Activated CD4-positive, CD25-positive, alpha-beta regulatory T cell treated with anti-CD3 and anti-CD28 coated beads, Interleukin-2, amount 50 U/mL, for 72 hours (primary cell): ENCODE results near the gene THEM4.
A peak's percentile ranks its signal among the peaks of the same experiment; 100 is the strongest.
"Not testable (repeated sequence)": the region's sequence is repeated elsewhere in the genome, so short reads cannot be mapped to it uniquely, and the experiment has no call there.

Experiments used
- DNase-seq: peaks from one replicate; pipeline ENCODE4 v3.0.0; 2021

THEM4 gene

DNA sequence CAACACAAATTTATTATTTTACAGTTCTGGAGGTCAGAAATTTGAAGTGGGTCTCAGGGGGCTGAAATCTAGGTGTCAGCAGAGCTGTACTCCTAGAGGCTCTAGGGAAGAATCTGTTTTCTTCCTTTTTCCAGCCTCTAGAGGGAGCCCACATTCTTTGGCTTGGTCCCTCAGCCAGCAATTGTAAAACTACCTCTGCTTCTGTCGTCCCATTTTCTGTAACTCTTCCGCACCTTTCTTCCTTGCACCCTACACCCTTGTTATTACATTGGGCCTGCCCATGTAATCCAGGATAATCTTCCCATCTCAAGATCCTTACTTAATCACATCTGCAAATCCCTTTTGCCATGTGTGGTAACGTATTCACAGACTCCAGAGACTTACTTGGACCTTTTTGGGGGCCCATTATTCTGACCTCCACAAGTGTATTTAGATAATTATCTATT lies 24.8 kb upstream of the THEM4 start:
- DNase-seq, result no peak

DNA sequence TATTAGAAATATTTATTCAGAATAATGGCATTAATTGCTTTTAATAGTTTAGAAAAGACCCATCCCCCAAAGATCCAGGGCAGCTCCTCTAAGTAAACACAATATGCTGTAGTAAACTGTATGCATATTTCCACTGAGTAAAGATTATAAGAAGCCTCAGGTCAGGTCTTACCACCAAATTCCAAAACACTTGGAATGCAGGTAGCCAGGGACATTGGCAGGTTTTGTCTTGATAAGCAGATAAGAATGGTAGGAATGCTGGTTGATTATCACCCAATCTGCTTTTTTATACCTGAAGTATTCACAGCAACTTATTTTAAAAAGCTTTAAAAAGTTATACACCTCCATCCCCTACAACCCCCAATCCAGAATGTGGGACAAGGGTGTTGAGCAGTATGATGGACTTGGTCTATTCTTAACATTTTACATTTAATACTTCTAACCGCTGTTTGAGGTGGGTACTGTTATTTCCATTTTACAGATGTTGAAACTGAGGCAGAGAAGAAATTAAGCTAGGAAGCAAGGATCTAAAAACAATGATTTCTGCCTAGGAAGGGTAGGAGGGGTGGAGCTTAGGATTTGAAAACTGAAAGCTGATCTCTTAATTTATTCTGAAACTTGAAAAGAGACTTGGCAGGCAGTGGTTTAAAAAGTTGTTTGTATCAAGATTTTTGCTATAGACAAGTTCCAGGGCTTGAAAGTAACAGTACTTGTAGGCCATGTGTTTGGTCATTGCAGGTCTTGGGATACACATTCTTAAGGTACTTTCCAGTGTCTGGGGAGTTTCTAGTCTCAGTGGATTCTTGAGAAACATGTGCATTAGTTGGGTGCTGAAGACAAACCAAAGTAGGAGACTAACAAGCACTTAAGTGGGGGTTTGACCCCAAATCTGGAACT lies 15.6 kb upstream of the THEM4 start:
- DNase-seq, result no peak

DNA sequence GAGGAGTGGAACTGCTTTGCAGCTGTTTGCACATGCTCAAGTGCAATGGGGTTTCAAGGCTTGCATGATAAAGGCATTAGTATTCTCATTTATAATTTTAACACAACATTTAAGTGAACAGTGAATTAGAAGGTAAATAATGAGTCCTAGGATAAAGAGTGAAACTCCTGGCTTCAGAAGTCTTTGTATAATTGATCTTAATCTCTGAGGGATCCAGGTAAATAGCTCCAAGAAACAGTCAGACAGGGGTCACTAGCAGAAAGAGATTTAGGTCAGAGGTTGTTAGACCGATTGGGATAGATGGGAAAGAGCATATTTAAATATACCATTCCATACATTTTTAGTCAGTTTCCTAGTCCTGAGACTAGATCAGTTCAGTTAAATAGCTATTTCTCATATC lies 14.1 kb upstream of the THEM4 start:
- DNase-seq, result no peak

DNA sequence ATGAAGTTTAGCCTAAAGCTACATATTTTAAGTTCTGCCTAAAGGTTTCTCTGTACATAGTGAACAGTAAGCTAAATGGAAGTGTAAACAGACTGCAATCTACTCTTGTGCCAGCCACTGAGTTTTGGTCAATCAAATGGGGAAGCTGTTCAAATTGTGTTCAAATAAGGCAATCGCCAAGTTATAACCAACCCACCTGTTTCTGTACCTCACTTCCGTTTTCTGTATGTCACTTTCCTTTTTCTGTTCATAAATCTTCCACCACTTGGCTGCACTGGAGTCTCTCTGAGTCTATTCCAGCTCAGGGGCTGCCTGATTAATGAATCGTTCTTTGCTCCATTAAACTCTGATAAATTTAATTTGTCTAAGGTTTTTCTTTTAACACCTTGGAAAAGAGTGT lies 10.8 kb upstream of the THEM4 start:
- no peak for DNase-seq

DNA sequence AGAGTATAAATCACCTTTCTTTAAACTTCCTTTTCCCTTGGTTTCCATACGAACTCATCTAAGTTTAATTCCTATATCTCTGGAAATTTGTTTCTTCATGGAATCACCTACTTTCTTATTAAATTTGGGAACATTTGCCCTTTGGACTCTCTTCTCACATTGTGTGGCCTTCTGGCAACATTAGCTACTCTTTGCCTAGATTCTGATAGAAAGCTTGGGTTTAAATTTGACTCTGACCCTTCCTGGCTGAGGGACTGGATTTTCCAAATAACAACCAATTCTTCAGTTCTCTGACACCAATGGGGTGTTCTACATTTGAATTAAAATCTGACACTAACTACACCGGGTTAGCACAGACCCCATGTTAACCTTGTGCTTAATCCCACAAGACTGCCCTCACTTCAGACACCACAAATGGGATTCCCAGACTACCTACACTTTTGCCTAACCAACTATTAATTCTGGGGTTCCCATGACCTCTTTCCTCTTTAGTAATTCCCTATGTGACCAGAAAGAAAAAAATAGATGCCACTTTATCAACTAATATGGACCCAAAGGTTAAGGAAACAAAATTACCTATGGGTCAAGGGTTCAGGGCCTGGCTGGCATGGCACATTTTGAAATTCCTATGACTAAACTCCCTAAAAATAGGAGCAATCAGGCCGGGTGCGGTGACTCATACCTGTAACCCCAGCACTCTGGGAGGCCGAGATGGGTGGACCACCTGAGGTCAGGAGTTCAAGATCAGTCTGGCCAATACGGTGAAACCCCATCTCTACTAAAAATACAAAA lies 9.7 kb upstream of the THEM4 start:
- DNase-seq, result no peak

DNA sequence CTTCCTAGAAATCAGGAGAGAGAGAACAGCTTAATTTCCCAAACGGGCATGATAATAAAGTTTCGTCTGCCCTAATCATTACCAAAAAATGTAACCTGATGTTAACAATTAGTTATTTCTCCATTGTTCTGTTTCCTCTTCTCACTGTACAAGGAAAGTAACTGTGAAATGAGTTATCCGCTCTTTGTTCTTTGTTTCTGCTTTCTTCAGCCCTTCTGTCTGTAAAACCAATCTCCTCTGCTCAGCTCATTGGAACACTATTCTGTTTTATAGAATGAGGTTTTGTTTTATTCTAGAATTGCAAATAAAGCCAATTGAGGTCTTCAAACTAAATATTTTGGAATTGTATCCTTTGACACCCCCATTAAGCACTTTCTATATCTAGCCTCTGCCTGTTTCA lies 8.8 kb upstream of the THEM4 start:
- no peak for DNase-seq

DNA sequence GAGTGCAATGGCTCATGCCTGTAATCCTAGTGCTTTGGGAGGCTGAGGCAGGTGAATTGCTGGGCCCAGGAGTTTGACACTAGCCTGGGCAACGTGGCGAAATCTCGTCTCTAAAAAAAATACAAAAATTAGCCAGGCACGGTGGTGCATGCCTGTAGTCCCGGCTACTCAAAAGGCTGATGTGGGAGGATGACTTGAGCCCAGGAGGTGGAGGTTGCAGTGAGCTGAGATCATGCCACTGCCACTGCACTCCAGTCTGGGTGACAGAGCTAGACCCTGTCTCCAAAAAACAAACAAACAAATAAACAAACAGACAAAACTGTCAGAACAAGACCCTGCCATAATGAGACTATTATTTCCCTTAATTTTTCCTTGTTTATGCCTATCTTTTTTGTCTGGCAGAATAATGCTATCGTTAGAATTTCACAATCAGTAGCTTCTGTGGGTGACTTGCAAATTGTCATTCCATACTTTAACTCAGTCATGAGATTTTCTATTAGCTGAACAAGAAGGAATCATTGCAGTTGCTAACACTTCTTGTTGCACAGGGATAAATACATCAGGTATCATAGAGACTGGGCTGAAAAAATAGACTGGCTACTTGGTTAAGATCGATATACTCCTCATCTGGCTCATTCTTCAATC lies 7.5 kb upstream of the THEM4 start:
- DNase-seq, result no peak

DNA sequence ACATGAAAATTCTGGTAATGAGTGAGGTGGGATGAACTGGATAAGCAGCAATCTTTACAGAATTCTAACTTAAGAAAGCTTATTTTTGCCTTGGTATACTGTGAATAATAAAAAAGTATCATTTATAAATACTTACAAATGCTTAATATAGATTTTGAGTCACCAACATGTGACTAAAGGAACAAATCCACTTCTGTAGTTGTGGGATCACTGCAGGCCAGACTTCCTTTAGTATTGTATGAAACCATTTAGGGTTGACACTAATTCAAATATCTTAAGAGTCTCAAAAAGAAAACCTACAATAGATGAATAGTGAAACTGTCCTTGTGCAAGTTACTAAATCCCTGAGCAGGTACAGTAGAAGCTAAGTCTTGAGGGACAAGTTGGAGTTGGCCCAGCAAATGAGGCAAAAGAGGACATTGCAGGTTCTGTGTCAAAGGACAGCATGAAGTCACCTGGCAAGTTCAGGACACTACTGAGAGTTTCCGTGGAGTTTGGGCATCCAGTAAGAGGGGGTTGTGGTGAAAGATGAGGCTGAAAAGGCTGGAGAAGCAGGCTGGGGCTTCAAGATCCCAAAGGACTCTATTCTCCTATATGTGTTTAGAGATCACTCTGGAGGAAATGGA lies 5.9 kb upstream of the THEM4 start:
- DNase-seq, result no peak

DNA sequence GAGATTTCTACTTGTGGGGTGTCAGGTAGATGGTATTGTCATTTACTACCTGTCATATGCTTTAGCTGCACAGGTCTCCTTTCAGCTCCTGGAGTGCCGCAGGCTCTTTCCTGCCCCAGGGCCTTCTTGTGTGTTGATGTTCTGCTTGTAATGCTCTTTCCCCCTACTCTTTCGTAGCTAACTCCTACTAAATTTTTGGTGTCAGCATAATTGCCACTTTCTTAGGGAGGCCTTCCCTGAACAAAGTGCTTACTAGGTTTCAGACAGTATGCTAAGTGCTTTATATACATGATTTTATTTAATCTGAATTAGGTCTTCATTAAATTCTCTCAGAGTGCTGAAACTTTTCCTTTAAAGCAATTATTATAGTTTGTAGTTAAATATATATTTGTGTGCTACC lies 4.8 kb upstream of the THEM4 start:
- DNase-seq, result no peak

DNA sequence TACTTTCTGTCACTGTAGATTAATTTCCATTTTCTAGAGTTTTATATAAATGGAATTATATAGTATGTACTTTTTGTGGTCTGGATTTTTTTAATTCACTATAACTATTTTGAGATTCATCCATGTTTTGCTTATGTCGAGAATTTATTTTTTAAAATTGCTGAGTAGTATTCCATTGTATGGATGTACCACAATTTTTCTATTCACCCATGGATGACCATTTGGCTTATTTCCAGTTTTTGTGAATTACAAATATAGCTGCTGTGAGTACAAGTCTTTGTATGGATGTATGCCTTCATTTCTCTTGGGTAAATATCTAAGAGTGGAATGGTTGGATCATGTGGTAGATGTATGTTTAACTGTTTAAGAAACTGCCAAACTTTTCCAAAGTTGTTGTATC lies 3.7 kb upstream of the THEM4 start:
- no peak for DNase-seq

DNA sequence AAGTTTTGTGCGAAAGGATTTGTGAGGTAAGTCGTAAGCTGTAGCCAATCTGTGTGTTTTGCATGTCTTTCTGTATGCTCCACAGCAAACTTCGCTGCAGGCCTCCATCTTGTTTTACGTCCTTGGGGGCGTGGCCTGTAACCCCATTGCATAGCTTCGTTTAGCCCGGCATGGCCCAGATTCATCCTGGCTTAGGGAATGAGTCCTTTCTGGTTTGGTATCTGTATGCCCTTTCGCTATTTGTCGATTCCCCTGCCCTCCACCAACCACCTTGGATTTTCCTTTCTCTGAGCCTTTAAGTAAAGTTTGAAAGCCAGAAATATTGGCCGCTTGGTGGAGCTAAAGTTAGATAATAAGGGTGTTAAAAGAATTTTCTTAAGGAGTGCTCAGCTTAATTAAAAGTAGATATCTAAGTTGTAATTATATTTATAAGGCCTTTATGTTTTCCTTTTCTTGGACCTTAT lies 1.1 kb downstream of the THEM4 start:
- DNase-seq, result no peak

DNA sequence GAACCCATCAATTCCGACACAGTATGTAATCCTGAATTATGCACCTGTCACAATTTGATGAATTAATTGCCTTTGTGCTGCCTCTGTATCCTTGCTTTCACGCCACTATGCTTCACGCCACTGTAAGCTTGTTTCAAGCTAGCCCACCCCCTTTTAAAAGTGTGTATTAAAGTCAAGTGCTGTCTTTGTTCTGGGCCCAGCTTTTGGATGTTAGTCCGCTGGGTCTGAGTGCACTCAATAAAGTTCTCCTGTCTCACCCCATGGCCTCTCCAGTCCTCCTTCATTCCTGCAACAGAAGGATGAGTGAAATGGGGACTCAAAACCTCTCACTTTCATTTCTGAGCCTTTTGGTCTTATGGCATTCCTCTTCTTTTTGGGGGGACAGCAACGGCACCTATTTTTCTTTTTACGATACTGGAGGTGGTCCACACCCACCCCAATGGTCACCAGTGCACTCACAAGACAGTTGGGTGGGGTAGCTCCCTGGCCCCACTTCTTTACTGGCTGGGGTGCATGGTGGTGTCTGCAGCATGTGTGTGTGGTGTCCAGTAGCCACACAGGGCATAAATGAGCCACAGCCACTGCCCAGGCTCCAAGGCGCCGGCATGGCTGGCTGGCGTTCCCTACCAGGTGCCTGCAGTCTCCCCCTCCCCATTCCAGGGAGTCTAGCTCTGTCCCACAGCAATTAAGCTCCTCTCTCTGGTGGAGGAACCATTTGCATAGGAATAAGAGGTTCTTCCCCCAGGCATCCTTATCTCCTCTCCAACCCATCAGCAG lies 1.8 kb downstream of the THEM4 start:
- DNase-seq, result no peak

DNA sequence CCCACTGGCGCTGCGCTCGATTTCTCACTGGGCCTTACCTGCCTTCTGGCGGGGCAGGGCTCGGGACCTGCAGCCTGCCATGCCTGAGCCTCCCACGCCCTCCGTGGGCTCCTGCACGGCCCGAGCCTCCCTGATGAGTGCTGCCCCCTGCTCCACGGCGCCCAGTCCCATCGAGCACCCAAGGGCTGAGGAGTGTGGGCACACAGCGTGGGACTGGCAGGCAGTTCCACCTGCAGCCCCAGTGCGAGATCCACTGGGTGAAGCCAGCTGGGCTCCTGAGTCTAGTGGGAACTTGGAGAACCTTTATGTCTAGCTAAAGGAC lies 3.0 kb downstream of the THEM4 start:
- DNase-seq, result not testable (repeated sequence)

DNA sequence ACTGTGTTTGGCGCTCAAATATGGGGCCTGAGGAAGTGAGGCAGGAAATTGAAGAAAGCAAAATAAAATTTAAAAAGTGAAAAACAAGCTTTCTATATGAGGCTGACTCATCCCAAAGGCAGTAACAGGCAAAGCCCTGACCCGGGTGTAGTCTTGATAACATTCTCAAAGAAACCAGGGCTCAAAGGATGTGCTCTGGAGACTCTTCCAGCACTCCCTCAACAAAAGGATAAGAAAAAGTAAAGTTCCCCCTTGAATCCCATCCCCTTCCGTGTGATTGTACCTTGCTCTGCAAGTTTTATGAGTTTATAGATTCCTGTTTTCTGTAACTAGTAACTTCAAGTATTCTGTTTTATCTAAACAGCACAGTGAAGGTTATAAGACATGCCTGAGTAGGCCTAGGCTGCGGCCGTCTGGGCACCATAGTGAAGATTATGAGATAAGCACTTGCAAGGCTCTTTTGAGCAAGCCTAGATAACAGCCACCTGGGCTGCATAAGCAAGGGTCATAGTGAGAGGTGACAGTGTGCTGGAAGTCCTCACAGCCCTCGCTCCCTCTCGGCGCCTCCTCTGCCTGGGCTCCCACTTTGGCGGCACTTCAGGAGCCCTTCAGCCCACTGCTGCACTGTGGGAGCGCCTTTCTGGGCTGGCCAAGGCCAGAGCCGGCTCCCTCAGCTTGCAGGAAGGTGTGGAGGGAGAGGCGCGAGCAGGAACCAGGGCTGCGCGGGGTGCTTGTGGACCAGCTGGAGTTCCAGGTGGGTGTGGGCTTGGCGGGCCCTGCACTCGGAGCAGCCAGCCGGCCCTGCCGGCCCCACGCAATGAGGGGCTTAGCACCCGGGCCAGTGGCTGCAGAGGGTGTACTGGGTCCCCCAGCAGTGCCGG lies 3.6 kb downstream of the THEM4 start:
- peak; percentile 33 for DNase-seq

DNA sequence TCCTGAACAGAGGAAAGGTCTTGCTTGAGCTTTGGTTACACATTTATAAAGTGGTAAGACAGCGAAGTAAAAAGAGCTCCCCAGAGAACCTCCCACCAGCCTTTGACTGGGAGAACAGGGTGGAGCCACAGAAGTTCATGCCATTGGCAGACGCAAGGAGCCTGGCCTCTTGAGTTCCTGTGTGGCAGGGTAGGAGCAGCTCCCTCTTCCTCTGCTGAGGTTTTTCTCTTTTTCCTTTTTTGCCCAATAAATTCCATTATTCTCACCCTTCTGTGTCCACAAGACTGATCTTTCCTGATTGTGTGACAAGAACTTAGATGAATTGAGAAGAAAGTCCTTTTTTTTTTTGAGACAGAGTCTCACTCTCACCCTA lies 4.3 kb downstream of the THEM4 start:
- DNase-seq, result peak; percentile 58

DNA sequence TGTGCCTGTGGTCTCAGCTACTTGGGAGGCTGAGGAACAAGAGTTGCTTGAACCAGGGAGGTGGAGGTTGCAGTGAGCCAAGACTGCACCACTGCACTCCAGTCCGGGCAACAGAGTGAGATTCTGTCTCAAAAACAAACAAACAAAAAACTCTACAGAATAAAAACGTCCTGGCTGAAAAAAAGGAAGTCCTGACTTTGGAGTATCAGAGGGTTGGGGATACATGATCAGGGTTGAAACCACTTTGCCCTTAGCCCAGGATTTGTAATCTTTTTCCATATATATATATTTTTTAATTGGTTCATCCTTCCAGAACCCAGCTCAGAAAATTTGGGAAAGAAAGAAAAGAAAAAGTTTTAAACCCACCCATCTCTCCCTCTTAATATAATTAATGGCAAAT lies 6.5 kb downstream of the THEM4 start:
- no peak for DNase-seq

DNA sequence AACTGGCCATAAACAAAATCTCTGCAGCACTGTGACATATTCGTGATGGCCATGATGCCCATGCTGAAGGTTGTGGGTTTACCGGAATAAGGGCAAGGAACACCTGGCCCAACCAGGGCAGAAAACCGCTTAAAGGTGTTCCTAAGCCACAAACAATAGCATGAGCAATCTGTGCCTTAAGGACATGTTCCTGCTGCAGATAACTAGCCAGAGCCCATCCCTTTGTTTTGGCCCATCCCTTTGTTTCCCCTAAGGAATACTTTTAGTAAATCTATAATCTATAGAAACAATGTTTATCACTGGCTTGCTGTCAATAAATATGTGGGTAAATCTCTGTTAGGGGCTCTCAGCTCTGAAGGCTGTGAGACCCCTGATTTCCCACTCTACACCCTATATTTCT lies 8.5 kb downstream of the THEM4 start:
- not testable (repeated sequence) for DNase-seq

DNA sequence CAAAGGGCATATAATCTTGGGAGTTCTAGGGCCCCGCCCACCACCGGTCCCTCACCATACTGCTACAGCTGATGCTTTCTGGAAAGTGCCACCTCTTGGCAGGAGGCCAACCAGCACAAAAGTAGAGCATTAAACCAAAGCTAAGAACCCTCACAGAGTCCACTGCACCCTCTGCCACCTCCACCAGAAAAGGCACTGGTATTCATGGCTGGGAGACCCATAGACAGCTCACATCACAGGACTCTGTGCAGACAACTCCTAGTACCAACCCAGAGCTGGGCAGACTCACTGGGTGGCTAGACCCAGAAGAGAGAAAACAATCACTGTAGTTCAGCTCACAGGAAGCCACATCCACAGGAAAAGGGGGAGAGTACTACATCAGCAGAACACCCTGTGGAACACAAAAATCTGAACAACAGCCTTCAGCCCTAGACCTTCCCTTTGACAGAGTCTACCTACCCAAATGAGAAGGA lies 10.8 kb downstream of the THEM4 start:
- peak; percentile 45 for DNase-seq

DNA sequence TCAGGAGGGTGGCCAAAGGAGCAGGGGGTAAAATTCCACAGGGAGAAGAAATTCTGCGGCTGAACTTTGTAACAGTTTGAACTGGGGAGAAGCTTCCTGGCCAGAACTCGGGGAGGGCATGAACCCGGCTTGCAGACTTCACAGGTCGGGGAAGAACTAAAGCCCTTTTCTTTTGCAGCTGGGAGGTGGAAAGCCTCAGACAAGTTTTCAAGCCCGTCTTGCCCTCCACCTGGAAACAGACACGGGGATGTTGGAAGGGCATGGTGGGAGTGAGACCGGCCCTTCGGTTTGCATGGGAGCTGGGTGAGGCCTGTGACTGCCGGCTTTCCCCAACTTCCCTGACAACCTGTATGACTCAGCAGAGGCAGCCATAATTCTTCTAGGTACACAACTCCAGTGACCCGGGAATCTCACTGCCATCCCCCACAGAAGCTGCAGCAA lies 11.3 kb downstream of the THEM4 start:
- no peak for DNase-seq

DNA sequence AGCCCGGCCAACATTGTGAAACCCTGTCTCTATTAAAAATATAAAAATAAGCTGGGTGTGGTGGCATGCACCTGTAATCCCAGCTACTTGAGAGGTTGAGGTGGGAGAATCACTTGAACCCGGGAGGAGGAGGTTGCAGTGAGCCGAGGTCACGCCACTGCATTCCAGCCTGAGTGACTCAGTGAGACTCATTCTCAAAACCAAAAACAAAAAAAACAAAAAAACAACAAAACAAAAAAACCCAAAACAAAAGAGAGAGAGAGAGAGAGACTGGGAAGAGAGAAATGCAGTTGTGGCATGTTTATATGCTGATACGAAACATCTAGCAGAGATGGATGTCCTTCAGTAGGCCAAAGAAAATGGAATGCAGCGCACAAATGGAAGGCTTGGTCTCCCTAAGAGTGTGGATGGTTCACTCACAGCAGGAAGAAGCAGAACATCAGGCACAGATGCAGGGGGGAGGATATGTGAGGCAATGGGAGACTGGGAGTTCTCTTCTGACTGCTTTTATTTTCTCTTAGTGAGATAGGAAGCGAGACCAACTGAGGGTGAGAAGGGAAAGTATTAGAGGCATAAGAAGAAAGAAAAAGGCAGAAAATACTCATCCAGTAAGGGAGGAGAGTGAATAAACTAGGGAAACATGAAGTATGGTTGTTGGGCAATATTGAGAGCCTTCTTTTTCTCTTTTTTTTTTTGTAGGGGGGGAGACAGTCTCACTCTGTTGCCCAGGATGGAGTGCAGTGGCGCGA lies 16.0 kb downstream of the THEM4 start:
- no peak for DNase-seq
